IMR-90 (cell line): ENCODE results near the gene PMIS2. TPM values are rescaled to one million over a fixed set of nuclear protein-coding genes. Genes with fewer than 3 reads are reported as not detected.

Source experiments
- ATAC-seq: fragments of 200-7000 bp; cut with Tn5 transposase; 2 replicates; pipeline ENCODE4 v1.9.1; 2020; ENCODE audit warnings: low read depth, mild to moderate bottlenecking, moderate library complexity
- BruUV-seq: library from RNA; stranded (reverse); fragments of 400-500 nt; replicated peaks from 2 replicates; lab custom pipeline; 2021; lab: Mats Ljungman, UMichigan
- CTCF ChIA-PET: fragments of 300-600 bp; formaldehyde crosslinking; extraction: SDS; loops from one replicate; lab custom pipeline; 2021; ENCODE audit warnings: antibody characterized with exemption; lab: Yijun Ruan, JAX
- POLR2A ChIA-PET: fragments of 300-600 bp; sonication (Branson Sonifier 250); formaldehyde crosslinking; loops from one replicate; lab custom pipeline; 2022; ENCODE audit warnings: antibody characterized with exemption; ENCODE audit not compliant: unreplicated experiment; lab: Charles Lee
- DNase-seq: peaks from one replicate; pipeline ENCODE4 v3.0.0; 2013
- H2AFZ ChIP-seq: replicated peaks from 2 replicates; pipeline ENCODE3; 2013; ENCODE audit warnings: low read length, mild to moderate bottlenecking; ENCODE audit not compliant: poor library complexity
- H2AK5ac ChIP-seq: 2 replicates; pipeline ENCODE4 v1.6.1; 2013; ENCODE audit warnings: low read depth, low read length, inconsistent platforms
- H2AK9ac ChIP-seq: replicated peaks from 2 replicates; pipeline ENCODE3; 2013; ENCODE audit warnings: mild to moderate bottlenecking, low read depth, low read length, moderate library complexity; ENCODE audit not compliant: poor library complexity
- H2BK120ac ChIP-seq: 2 replicates; pipeline ENCODE4 v1.6.1; 2013; ENCODE audit warnings: low read depth, low read length, inconsistent platforms
- H2BK15ac ChIP-seq: 3 replicates; pipeline ENCODE4 v1.6.1; 2013; ENCODE audit warnings: low read depth, low read length, inconsistent platforms
- H2BK20ac ChIP-seq: 2 replicates; pipeline ENCODE4 v1.6.1; 2013; ENCODE audit warnings: low read depth, mild to moderate bottlenecking, inconsistent platforms, low read length, moderate library complexity
- H2BK5ac ChIP-seq: 2 replicates; pipeline ENCODE4 v1.6.1; 2013; ENCODE audit warnings: mild to moderate bottlenecking, low read depth, low read length, inconsistent platforms; ENCODE audit not compliant: poor library complexity, severe bottlenecking
- H3K14ac ChIP-seq: replicated peaks from 2 replicates; pipeline ENCODE4 v1.6.1; 2013; ENCODE audit warnings: low read depth, low read length, inconsistent platforms
- H3K18ac ChIP-seq: 2 replicates; pipeline ENCODE4 v1.6.1; 2013; ENCODE audit warnings: low read depth, low read length, control low read depth
- H3K23ac ChIP-seq: 2 replicates; pipeline ENCODE4 v1.6.1; 2013; ENCODE audit warnings: low read depth, low read length, inconsistent platforms
- H3K27ac ChIP-seq: 2 replicates; pipeline ENCODE4 v1.5.1; 2013; ENCODE audit warnings: mild to moderate bottlenecking, control low read depth, low read length; ENCODE audit not compliant: insufficient read depth
- H3K27me3 ChIP-seq: 2 replicates; pipeline ENCODE4 v1.6.1; 2013; ENCODE audit warnings: low read length; ENCODE audit not compliant: control insufficient read depth, insufficient read depth
- H3K36me3 ChIP-seq: 2 replicates; pipeline ENCODE4 v1.6.1; 2013; ENCODE audit warnings: low read length, mixed read lengths; ENCODE audit not compliant: control insufficient read depth, insufficient read depth
- H3K4ac ChIP-seq: 2 replicates; pipeline ENCODE4 v1.6.1; 2013; ENCODE audit warnings: low read depth, low read length, inconsistent platforms
- H3K4me1 ChIP-seq: 2 replicates; pipeline ENCODE4 v1.6.1; 2013; ENCODE audit warnings: low read length, mixed read lengths; ENCODE audit not compliant: control insufficient read depth, insufficient read depth
- H3K4me2 ChIP-seq: 2 replicates; pipeline ENCODE4 v1.6.1; 2013; ENCODE audit warnings: low read depth, mild to moderate bottlenecking, control low read depth, low read length, moderate library complexity
- H3K4me3 ChIP-seq: 2 replicates; pipeline ENCODE4 v1.5.1; 2013; ENCODE audit warnings: low read depth, mild to moderate bottlenecking, control low read depth, low read length, moderate library complexity; ENCODE audit not compliant: insufficient read depth
- H3K56ac ChIP-seq: 2 replicates; pipeline ENCODE4 v1.6.1; 2013; ENCODE audit warnings: low read length, inconsistent platforms; ENCODE audit not compliant: insufficient read depth; ENCODE audit errors: extremely low read depth
- H3K79me1 ChIP-seq, 2 experiments: 2 replicates each; pipeline ENCODE4 v1.6.1; 2013; ENCODE audit warnings: low read length in 2 of 2, inconsistent platforms in 1 of 2, low read depth in 1 of 2
- H3K9ac ChIP-seq: 2 replicates; pipeline ENCODE4 v1.6.1; 2013; ENCODE audit warnings: low read depth, low read length, control low read depth
- H3K9me1 ChIP-seq: 2 replicates; pipeline ENCODE4 v1.6.1; 2013; ENCODE audit warnings: low read length, inconsistent platforms; ENCODE audit not compliant: insufficient read depth
- H3K9me3 ChIP-seq: 2 replicates; pipeline ENCODE4 v1.6.1; 2013; ENCODE audit warnings: low read length; ENCODE audit not compliant: control insufficient read depth, insufficient read depth
- H4K20me1 ChIP-seq: 2 replicates; pipeline ENCODE4 v1.6.1; 2013; ENCODE audit warnings: low read length, inconsistent platforms; ENCODE audit not compliant: insufficient read depth
- H4K5ac ChIP-seq: 2 replicates; pipeline ENCODE4 v1.6.1; 2013; ENCODE audit warnings: mild to moderate bottlenecking, low read depth, low read length, control low read depth
- H4K8ac ChIP-seq, 2 experiments: 2 replicates each; pipeline ENCODE4 v1.6.1; 2013; ENCODE audit warnings: low read depth in 2 of 2, low read length in 2 of 2, control low read depth in 1 of 2, inconsistent platforms in 1 of 2
- H4K91ac ChIP-seq: 2 replicates; pipeline ENCODE4 v1.6.1; 2013; ENCODE audit warnings: low read depth, low read length, inconsistent platforms; ENCODE audit not compliant: insufficient read depth
- BHLHE40 ChIP-seq: fragments of 150-350 bp; IDR thresholded peaks from 2 replicates; pipeline ENCODE4 v1.6.1; 2016; ENCODE audit warnings: mild to moderate bottlenecking, low read depth, low read length
- CEBPB ChIP-seq: IDR thresholded peaks from 2 replicates; pipeline ENCODE4 v1.6.1; 2012; ENCODE audit warnings: low read depth, low read length, improper control_type of control experiment
- ELK1 ChIP-seq: fragments of 150-350 bp; IDR thresholded peaks from 2 replicates; pipeline ENCODE4 v1.6.1; 2016; ENCODE audit warnings: low read depth, mild to moderate bottlenecking, low read length, moderate library complexity, borderline replicate concordance
- FOS ChIP-seq: fragments of 150-350 bp; IDR thresholded peaks from 2 replicates; pipeline ENCODE4 v1.6.1; 2016; ENCODE audit warnings: low read depth, low read length
- MAFK ChIP-seq: IDR thresholded peaks from 2 replicates; pipeline ENCODE4 v1.6.1; 2012; ENCODE audit warnings: low read depth, low read length, improper control_type of control experiment
- MAZ ChIP-seq: IDR thresholded peaks from 2 replicates; pipeline ENCODE4 v1.6.1; 2012; ENCODE audit warnings: low read depth, mild to moderate bottlenecking, low read length, improper control_type of control experiment, moderate library complexity, borderline replicate concordance
- MXI1 ChIP-seq: IDR thresholded peaks from 2 replicates; pipeline ENCODE4 v1.6.1; 2012; ENCODE audit warnings: low read depth, mild to moderate bottlenecking, low read length, moderate library complexity, borderline replicate concordance
- NFE2L2 ChIP-seq: fragments of 150-350 bp; IDR thresholded peaks from 2 replicates; pipeline ENCODE4 v1.6.1; 2016; ENCODE audit warnings: low read depth, mild to moderate bottlenecking, low read length
- POLR2A ChIP-seq: IDR thresholded peaks from 2 replicates; pipeline ENCODE4 v1.6.1; 2012; ENCODE audit warnings: mild to moderate bottlenecking, low read depth, low read length
- RAD21 ChIP-seq: IDR thresholded peaks from 2 replicates; pipeline ENCODE4 v1.6.1; 2012; ENCODE audit warnings: low read length, improper control_type of control experiment
- RCOR1 ChIP-seq: IDR thresholded peaks from 2 replicates; pipeline ENCODE4 v1.6.1; 2012; ENCODE audit warnings: mild to moderate bottlenecking, low read length, improper control_type of control experiment; ENCODE audit not compliant: insufficient replicate concordance
- SMC3 ChIP-seq: fragments of 150-350 bp; IDR thresholded peaks from 2 replicates; pipeline ENCODE4 v1.6.1; 2016; ENCODE audit warnings: low read depth, mild to moderate bottlenecking, antibody characterized with exemption, low read length, moderate library complexity
- WGBS, 2 experiments: methylation state at CpG; one replicate each; pipeline versions ENCODE4 v1.1.5 to v1.1.7; 2013; ENCODE audit warnings: missing lambda C conversion rate in 2 of 2; ENCODE audit not compliant: insufficient read length in 1 of 2; ENCODE audit errors: extremely low coverage in 2 of 2; 5-methylcytosine and 5-hydroxymethylcytosine counted together
- dilution Hi-C: fragments of 300-500 bp; cut with HindIII; formaldehyde crosslinking; loops from one replicate; pipeline ENCODE4 v1.14.3; 2018; ENCODE audit warnings: low sequenced_read_pairs; ENCODE audit not compliant: unreplicated experiment
- in situ Hi-C: fragments of 300-500 bp; cut with MboI; formaldehyde crosslinking; loops from 3 replicates; pipeline ENCODE4 v1.14.3; 2019; ENCODE audit warnings: low sequenced_read_pairs, inconsistent platforms, mixed read lengths
- intact Hi-C: fragments of 100-400 bp; cut with micrococcal nuclease; formaldehyde crosslinking; loops from 2 replicates; pipeline ENCODE4 v1.10.0; 2022
- polyA plus RNA-seq, 3 experiments: library from polyadenylated mRNA; depleted of rRNA; stranded (reverse); fragments of >200 nt; gene quantifications; 2 replicates each; pipeline ENCODE4 v1.2.3, GENCODE V29; 2012; ENCODE audit warnings: low replicate concordance in 1 of 3
- total RNA-seq: library from RNA; depleted of rRNA; stranded (reverse); fragments of >200 nt; gene quantifications from 2 replicates; pipeline ENCODE4 v1.2.3, GENCODE V29; 2012
- TF ChIP-seq, protein P1 (sequence below): fragments of 150-350 bp; IDR thresholded peaks from 2 replicates; pipeline ENCODE4 v1.6.1; 2017; ENCODE audit warnings: mild to moderate bottlenecking, antibody characterized with exemption, low read length, low read depth

PMIS2 gene
- total and polyA plus RNA-seq, 2 of the 4 experiments (the other 2 are of a cell fraction), result not detected

GRCh38 chr19:35623327-35624010 is 37.5 kb downstream of the PMIS2 start:
- H3K27me3 ChIP-seq, result no peaks in the 10 kb centered on the region
- no peak overlapping the region for H2BK15ac ChIP-seq
- no peaks in the 10 kb centered on the region for H4K20me1 ChIP-seq
- no peaks in the 10 kb centered on the region for H3K9me1 ChIP-seq
- H3K79me1 ChIP-seq, result 0 out of 4 replicates have a peak, but pooled peaks cover 0 to 5% of the 10 kb centered on the region in 2 experiments
- no peak overlapping the region for H4K91ac ChIP-seq
- intact Hi-C loops, result no loop called here
- POLR2A ChIA-PET, result interaction anchor here (0.7 kb wide), 1 partner anchor 18 kb away, joined by 5 read pairs; the partner anchor contains the start of gene ETV2
- dilution Hi-C loops, result no loop called here
- H3K4me2 ChIP-seq, result no peak overlapping the region
- no peak overlapping the region for H3K23ac ChIP-seq
- H3K9me3 ChIP-seq, result no peaks in the 10 kb centered on the region
- ATAC-seq (no peak), DNase-seq (no peak)
- WGBS, 2 experiments, result 84% methylated on average over 5 of the region's 6 CpGs; no CpG with 5 or more reads in 1 of the 2 experiments
- H2BK120ac ChIP-seq, result no peak overlapping the region
- no TSS peak for BruUV-seq
- no peak overlapping the region for H2BK20ac ChIP-seq
- H3K9ac ChIP-seq, result no peak overlapping the region
- no peak overlapping the region for H4K5ac ChIP-seq
- H3K27ac ChIP-seq, result no peak overlapping the region
- in situ Hi-C loops, result no loop called here
- H2AK9ac ChIP-seq, result no peak overlapping the region
- H2BK5ac ChIP-seq, result no peak overlapping the region
- H3K18ac ChIP-seq, result no peak overlapping the region
- no peak overlapping the region for H3K56ac ChIP-seq
- CTCF ChIA-PET, result no interaction called here
- peaks cover 5% of the 10 kb centered on the region; the same call in 1 of the 2 replicates for H3K36me3 ChIP-seq
- no peak overlapping the region for H2AFZ ChIP-seq
- TF ChIP-seq ELK1 (no peak), MAFK (no peak), SMC3 (no peak), BHLHE40 (no peak), CEBPB (no peak), MAZ (no peak), MXI1 (no peak), RAD21 (no peak), NFE2L2 (no peak), RCOR1 (no peak), POLR2A (no peak), FOS (no peak)
- TF ChIP-seq, protein P1, sequence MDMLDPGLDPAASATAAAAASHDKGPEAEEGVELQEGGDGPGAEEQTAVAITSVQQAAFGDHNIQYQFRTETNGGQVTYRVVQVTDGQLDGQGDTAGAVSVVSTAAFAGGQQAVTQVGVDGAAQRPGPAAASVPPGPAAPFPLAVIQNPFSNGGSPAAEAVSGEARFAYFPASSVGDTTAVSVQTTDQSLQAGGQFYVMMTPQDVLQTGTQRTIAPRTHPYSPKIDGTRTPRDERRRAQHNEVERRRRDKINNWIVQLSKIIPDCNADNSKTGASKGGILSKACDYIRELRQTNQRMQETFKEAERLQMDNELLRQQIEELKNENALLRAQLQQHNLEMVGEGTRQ, result no peak
- H3K4me3 ChIP-seq, result no peak overlapping the region
- no peaks in the 10 kb centered on the region for H3K4me1 ChIP-seq
- H3K4ac ChIP-seq, result no peak overlapping the region
- H3K14ac ChIP-seq, result no peak overlapping the region
- H2AK5ac ChIP-seq, result no peak overlapping the region
- H4K8ac ChIP-seq, result no peak overlapping the region
